Renal pelvis (tissue), 12 donors: ENCODE measurements around the gene C22orf31. TPM values are rescaled to one million over a fixed set of nuclear protein-coding genes. Genes with fewer than 3 reads are reported as not detected.
"Not testable (repeated sequence)": the region's sequence is repeated elsewhere in the genome, so short reads cannot be mapped to it uniquely, and the experiment has no call there.

Source experiments
- DNase-seq: peaks from one replicate; pipeline ENCODE4 v3.0.0-alpha.2; 2013
- long read RNA-seq, 16 experiments: transcript quantifications; one replicate each; lab custom pipeline, GENCODE V29; 2026
- polyA plus RNA-seq, 3 donors: library from polyadenylated mRNA; unstranded; fragments of 120-200 nt; gene quantifications; one replicate each; pipeline ENCODE4 v1.2.1, GENCODE V29; 2013; ENCODE audit not compliant: insufficient read length in 3 of 3

C22orf31 gene
- polyA plus RNA-seq: 1 to 10 TPM in 2 of 3 donors, under 1 TPM in 1; 0.76 to 1.7 (median 1.5) TPM
- long read RNA-seq, donor 1: 0 reads
- long read RNA-seq, donor 2: 0 reads
- long read RNA-seq, donor 3: 0 reads
- long read RNA-seq, donor 4: 0 reads
- long read RNA-seq, donor 5: 0 reads
- long read RNA-seq, donor 6: 0 reads
- long read RNA-seq, donor 7: 0 reads
- long read RNA-seq, donor 8: 0 reads
- long read RNA-seq, donor 9: 0 reads
- long read RNA-seq, donor 10: 0 reads
- long read RNA-seq, donor 11: 0 reads
- long read RNA-seq, donor 12: 0 reads
- long read RNA-seq, donor 13: 0 reads
- long read RNA-seq, donor 14: 0 reads
- long read RNA-seq, donor 15: 0 reads
- long read RNA-seq, donor 16: 0 reads

DNA sequence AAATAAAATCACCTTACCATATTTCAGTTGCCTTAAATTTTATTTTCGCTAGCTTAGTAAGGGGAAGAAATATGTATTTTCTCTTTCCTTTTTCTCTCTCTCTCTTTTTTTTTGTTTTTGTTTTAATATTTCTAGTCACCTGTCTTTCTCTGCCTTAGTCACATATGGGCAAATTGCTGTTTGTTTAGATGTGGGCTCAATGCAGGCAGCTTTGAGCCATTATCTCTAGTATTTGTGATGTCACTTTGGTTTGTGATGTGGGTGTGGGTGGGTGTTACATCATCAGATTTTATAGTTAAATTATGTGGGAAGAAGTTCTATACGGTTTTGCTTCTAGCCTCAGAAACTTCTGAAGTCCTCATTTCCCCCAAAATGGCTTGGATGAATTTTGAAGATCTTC, at the start of gene C22orf31:
Gene C22orf31 (minus strand): TSS at position 59 of the 400 bp plus-strand sequence. CDS start 39 bp downstream, at position 20.
- no peak for DNase-seq

DNA sequence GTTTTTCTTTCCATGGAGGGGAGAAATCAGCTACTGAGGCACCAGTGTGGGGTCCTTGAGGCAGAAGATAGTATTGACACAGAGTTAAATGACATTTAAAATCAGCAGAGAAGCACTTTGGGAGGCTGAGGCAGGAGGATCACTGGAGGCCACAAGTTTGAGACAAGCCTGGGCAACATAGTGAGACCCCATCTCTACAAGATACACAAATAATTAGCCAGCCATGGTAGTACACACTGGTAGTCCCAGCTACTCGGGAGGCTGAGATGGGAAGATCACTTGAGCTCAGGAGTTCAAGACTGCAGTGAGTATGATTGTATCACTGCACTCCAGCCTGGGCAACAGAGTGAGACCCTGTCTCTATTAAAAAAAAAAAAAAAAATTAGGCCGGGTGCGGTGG, 49.3 kb upstream of the C22orf31 start:
- DNase-seq: no peak

DNA sequence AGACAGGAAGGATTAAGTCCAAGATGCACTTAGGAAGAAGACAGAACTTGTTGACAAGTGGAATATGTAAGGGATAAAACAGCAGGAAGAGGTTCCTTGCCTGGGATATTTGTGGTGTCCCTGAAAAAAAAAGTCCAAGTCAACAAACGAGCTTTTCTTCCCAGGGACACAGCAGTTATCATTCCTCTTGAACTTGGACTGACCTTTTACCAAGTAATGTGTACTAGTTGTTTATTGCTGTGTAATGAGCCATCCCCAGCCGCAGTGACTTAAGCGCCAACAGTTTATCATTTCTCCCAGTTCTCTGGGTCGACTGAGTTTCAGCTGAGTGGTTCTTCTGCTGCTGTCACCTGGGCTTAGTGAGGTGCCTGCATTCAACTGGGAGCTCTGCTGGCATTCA, 48.2 kb upstream of the C22orf31 start:
- peak; percentile 80 for DNase-seq

DNA sequence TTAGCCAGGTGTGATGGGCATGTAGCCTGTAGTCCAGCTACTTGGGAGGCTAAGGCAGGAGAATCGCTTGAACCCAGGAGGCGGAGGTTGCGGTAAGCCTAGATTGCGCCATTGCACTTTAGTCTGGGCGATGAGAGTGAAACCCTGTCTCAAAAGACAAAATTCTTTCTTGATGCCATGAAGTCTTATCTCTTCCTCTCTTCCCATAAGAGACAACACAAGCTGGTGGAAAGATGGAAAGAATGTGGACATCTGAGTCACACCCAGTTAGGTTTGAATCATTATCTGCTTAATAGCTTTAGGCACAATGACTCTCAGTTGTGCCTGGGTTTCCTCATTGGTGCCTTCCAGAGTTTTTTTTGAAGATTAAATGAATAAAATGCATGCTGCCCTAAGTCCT, 46.5 kb upstream of the C22orf31 start:
- DNase-seq: no peak

DNA sequence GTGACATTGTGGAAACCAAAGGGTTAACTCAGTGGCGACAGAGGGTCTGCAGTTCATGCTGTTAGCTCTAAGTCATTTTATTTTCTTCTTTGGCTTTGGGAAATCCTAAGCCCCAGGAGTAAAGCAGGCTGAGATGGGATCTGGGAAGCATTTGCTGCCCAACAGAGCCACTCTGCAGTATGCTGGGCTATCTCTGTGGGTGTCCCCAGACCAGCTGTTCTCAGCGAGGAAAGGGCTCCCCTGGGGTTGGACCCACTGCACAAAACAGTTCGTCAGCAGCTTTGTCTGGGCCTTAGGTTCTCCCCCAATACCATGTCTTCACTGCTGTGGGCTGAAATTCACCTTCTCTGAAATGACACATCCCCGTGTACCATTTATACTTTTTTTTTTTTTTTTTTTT, 45.2 kb upstream of the C22orf31 start:
- DNase-seq: no peak

DNA sequence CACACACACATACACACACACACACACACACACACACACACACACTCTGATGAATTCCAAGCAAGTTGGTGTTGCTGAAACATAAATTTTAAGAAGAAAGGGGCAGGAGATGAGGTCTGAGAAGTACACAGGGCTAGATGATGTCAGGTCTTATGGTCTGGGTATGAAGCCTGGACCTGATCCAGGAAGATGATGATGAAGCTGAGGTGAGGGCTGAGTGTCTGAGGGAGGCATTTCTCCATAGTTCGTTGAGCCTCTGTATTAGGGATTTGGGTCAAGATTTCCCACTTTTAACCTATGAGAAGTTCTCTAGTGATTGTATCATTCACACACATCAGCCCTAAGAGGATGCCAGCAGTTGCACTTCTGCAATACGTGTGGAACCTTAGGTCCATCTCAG, 43.8 kb upstream of the C22orf31 start:
- DNase-seq: no peak

DNA sequence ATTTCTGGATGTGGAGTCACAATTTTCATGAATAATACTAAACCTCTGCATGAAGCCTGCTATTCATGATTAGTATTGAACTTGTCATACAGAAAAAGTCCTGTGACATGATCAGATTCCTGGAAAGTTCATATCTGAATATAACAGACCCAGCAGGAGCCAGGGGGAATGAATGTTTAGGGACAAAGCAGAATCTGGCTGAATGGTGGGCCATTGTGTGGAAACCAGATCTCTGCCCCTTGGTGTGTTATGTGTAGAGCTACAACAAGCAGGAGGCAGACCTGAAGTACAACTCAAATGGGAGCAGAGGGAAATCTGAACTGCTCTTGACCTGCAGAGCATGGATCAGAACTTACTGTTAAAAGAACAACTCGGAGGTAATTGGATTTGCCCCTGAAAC, 41.5 kb upstream of the C22orf31 start:
- DNase-seq: no peak

DNA sequence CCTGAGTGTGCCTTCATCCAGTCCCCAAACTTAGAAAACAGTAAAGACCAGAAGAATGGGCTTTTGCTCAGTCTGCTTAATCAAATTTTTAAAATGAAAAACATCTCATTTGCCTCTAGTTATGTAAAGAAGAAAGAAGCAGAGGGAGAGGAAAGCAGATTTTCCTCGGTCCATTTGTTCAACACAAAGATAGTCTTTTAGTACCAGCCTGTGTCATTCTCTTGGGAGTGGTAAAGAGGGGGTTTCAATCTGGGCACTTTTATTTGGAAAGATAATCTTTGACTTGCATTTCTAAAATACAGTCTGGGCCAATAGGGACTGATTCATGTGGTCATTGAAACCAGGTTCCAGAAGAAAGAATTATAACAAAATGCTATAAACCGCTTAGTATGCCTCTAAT, 40.7 kb upstream of the C22orf31 start:
- DNase-seq: no peak

DNA sequence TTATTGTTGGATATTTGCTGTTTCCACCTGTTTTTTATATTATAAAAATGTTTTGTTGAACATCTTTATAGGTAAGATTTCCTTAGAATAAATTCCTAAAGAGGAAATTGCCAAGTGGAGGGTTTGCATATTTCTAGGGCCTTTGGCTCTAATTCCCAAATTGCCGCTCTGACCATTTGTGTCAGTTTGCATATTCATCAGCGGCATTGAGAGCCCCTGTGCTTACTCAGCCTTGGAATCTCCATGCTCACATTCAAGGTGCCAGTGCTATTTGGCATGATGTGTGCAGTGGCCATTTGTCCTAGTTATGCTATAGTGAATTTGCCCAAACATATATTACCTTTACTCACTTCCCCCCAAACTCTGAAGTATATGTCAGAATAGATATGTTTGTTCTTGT, 36.7 kb upstream of the C22orf31 start:
- DNase-seq: no peak

DNA sequence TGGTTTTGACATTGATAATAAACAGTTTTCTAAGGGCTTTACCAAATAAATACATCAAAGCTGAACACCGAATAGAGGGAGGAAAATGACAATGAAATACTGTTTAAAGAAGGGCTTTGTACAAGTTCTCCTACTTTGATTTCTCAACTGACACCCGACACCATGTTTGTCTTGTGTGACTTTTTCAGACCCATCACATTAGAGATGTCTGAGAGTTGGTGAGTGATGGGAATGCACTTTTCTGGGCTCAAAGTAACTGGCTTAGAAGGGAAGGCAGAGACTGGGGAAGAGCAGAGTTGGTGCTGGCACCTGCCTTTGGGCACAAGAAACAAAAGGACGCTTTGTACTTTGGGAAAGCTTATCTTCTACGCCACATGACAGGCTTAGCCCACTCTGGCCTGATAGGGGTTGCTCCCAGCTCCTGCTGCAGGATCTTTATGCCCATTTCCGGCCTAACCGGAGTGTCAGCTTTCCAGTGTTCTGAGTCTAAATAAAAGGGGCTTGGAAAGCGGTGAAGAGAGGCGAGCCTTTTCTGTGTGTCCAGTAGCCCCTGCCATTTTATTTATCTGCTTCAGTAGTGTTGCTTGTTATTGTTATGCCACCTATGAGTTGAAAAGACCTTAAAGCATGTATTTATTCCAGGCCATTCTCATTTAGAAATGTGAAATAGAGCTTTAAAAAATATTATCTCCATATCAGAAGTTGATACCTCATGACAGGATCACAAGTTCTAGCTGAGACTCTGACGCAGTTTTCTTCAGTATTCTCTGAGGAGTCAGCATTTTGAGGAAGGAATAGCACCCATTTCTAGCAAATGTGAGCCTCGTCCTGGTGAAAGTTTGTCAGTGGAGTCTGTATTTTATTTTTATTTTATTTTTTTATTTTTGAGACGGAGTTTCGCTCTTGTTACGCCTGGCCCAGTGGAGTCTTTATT, 35.4 kb upstream of the C22orf31 start:
- DNase-seq: peak; percentile 72

DNA sequence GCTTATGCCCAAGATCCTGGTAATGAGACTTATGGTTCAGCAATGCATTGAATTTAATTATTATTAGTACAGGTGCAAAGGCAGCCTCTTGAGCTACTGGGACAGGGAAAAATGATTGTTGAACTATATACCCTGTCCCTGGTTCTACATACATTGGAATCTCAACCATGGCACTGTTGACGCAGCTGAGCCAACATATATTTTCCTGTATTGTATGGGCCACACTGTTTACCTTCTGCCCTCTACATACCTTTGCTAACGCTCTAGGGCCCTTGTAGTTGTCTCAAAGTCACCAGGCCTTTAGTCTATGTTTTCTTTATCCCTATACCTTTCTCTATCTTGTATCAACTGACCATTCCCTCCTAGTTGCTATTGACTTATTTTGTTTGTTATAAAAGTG, 33.8 kb upstream of the C22orf31 start:
- no peak for DNase-seq

DNA sequence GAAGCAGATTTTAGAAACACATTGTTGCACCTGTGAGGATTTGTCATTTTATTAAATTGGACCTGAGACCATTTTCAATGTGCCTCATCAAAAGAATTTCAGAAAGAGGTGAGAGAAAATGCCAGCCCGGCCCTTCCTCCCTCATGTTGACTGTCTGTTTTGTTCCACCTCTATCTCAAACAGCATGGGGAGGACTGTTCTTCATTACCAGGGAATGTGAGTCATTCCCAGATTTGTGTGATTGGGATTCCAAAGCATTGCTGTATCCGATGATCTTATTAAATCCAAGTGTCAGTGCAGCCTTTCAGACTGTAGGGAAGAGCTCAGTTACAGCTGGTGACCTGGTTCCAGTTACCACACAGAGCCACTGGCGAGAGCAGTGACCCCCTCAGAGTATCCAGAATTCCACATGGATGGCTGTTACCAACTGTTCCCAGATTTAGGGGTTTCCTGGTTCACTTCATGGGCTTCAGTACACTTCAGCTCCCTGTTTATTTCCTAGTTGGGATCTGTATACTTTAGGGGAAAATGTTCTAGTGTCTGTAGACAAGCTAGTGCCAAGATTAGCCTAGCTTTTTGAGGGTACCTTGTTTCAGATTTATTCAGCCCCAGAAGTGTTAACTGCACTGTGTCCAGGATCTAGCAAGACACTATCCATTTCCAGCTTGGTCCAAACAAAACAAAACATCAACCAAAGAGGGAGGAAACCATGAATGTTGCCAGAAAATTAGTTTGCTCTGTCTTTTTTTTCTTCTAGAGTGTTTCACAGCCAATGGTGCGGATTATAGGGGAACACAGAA, 32.1 kb upstream of the C22orf31 start:
- peak; percentile 65 for DNase-seq

DNA sequence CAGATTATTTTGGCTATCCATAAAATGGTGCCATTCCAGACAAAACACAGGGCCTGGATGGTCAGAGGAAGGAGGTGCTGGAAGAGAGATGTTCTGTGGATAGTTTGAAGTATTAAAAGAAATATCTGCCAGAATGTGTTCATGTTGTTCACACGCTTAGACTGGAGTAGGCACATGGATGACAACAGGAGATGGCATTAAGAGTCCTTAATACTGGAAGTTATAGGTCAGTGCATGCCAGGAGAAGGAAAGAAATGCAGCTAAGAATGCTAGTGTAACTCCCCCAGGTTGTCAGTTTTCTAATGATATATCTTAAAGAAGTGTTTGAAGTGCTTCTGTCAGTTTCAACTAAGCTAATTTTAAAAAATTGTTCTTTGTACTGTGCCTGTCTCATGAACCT, 31.4 kb upstream of the C22orf31 start:
- DNase-seq: no peak

DNA sequence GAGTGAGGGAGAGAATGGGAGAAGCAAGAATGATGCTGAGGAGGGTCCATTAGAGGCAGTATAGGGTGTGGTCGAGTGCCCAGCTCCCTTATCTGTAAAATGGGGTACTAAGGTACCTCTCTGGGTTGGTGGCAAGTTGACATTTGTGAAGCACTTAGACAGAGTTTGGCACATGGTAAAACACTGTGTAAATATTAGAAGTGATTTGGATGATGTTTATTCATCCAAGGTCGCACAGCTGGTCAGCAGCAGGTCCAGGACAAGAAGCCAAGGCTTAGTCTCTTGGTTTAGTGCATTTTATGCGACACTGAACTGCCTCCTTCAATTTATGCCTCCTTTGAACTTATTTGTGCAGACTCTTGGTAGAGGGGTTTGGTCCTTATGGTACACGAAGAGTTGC, 30.6 kb upstream of the C22orf31 start:
- no peak for DNase-seq

DNA sequence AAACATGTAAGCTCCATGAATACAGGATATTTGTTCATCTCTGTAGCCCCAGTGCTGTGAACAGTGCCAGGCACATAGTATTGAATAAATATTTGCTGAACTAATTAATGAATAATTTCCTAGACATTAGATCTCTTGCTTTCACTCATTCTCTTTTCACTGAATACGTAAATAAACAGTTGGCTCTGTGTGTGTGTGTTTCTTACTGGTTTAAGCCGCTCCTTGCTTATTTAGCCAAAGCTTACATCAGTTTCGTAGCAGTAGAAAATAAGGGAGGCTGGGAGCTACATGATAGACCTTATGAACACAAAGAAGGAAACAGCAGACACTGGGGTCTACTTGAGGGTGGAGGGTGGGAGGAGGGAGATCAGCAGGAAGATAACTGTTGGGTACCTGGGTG, 28.4 kb upstream of the C22orf31 start:
- DNase-seq: no peak

DNA sequence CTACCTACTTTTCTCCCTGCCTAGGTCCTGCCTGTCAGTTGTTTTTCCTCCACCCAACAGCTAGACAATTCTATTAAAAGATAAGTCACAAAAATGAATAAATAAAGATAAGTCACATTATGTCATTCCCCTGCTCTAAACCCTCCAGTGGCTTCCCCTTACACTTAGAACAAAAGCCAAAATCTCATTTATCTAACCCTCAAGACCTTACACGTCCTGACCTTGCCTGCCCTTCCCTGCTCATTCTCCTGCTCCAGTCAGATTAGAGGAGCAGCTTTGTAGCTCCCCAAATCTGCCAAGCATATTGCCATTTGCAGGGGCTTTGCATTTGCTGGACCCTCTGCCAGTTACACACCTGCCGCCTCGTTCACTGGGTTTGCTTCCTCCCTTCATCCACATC, 27.9 kb upstream of the C22orf31 start:
- DNase-seq: no peak

DNA sequence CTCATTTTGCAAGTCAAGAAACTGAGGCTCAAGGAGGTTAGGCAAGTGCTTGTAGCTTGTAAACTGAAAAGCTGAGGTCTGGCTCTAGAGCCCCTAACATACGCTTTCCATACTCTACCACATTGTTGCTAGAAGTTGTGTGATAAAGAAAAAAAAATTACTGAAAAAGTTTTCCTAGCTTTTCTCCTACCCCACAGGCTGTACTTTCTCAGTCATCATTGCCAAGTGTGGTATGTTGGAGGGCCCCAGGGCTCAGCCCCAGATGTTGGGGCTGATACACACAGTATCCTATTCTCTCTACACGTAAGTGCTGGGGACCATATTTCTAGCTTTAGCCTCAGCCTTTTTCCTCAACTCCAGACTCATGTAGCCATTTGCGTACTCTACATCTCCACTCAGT, 27.2 kb upstream of the C22orf31 start:
- no peak for DNase-seq

DNA sequence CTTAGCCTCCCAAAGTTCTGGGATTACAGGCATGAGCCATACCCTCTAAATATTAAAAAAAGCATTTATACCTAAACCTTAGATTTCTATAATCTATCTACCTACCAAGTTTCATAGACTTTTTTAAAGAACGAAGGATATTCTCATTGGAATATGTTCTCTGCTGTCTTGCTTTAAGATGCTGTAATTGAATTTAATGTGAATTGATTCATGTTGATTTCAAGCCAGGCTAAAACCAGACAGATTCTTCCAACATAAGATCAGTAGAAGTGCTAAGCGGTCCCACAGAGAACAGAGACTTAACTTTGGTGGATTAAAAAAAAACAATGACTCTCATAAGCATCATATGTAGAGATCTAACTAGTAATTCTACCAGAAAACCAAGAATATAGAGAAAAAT, 25.4 kb upstream of the C22orf31 start:
- no peak for DNase-seq

DNA sequence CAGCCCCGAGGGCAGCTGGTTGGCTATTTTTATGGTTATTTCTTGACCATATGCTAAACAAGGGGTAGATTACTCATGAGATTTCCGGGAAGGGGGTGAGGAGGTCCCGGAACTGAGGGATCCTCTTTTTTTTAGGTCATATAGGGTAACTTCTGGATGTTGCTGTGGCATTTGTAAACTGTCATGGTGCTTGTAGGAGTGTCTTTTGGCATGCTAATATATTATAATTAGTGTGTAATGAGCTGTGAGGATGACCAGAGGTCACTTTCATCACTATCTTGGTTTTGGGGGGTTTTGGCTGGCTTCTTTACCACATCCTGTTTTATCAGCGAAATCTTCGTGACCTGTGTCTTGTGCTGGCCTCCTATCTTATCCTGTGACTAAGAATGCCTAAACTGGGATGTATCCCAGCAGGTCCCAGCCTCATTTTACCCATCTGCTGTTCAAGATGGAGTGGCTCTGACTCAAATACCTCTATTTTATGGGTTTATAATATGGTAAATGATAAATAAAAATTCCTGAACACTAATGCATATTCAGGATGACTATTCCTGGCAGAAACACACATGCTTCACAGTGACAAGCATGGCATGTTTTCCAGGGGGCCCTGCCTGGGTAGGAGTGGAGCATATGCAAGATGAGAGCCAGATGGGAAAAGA, 22.4 kb upstream of the C22orf31 start:
- no peak for DNase-seq

DNA sequence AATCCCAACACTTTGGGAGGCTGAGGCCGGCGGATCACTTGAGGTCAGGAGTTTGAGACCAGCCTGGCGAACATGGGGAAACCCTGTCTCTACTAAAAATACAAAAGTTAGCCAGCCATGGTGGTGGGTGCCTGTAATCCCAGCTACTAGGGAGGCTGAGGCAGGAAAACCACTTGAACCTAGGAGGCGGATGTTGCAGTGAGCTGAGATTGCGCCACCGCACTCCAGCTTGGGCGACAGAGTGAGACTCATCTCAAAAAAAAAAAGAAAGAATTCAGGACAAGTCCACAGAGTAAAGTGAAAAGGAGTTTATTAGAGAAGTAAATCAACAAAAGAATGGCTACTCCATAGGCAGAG, 21.9 kb upstream of the C22orf31 start:
- DNase-seq: not testable (repeated sequence)

DNA sequence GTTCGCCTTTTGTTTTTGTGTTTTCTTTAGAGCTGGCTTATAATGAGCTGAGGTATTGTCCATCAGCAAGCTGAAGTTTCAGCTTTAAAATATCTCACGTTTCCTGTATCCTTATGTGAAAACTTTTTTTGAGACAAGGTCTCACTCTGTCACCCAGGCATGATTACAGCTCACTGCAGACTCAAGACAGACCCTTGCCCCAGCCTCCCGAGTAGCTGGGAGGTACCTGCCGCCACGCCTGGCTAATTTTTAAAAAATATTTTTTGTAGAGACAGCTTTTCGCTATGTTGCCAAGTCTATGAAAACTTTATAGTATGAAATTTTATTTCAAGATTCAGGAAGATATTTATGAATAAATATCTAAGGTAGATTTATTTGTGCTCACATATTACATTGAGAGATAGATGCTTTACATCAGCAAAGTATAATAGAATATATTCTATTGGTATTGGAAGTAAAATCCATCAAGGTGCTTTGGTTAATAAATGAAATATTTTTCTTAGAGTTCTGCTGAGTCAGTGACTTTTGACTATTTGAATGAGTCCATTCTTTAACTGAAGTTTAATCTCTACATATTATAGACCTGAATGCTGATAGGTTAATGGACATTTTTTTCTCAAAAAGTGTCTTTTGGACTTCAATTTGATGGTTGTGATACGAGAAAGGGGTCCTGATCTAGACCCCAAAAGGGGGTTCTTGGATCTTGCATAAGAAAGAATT, 21.4 kb upstream of the C22orf31 start:
- no peak for DNase-seq
